CD4-positive, alpha-beta T cell treated with Interferon alpha-2 for 1 hour (primary cell): ENCODE measurements around the gene NOS1.

ENCODE experiments used
- DNase-seq, 2 donors: peaks; one replicate each; pipeline ENCODE4 v3.0.0-alpha.2; 2020 to 2022

Gene NOS1

DNA sequence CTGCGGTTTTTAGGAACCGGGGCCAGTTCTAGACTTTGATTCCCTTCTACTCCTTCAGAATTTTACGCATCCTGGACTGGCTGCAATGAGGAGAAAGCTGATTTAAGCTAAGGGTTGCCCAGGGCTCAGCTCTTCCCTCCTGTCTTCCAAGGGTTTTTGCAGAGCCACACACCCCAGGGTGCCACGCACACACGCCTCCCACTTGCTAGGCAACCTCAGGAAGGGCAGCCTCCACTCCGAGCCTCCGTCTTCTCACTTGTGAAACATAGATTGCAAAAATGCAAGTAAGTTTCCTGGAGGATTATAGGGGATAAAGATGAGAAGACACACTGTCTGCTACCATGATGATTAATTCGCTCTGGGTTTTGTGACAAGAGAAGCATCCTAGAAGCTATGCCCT, 31.7 kb downstream of the NOS1 start:
- DNase-seq = no peak

DNA sequence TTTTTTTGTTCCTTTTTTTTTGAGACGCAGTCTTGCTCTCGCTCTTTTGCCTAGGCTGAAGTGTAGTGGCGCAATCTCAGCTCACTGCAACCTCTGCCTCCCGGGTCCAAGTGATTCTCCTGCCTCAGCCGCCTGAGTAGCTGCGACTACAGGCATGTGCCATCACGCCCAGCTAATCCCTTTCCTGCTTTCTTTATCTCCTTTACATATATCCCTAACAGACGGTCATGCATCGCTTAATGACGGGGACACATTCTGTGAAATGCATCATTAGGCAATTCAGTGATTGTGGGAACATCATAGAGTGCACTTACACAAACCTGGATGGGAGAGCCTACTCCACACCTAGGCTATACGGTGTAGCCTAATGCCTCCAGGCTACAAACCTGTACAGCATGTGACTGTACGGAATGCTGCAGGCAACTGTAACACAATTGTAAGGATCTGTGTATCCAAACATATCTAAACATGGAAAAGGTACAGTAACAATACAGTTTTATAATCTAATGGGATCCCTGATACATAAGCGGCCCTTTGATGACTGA, 32.8 kb downstream of the NOS1 start:
- DNase-seq = no peak

DNA sequence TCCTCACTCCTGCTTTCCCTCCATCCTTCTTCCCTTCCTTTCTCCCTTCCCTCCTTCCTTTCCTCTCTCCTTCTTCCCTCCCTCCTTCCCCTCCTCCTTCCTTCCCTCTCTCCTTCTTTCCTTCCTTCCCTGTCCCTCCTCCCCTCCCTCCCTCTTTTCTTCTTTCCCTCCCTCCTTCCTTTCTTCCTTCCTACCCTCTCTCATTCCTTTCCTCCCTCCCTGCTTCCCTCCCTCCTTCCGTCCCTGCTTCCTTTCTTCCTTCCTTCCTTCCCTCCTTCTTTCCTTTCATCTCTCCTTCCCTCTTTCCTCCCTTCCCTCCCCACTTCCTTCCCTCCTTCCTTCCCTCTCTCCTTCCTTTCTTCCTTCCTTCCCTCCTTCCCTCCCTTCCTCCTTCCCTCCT, 39.0 kb downstream of the NOS1 start:
- DNase-seq = no peak

DNA sequence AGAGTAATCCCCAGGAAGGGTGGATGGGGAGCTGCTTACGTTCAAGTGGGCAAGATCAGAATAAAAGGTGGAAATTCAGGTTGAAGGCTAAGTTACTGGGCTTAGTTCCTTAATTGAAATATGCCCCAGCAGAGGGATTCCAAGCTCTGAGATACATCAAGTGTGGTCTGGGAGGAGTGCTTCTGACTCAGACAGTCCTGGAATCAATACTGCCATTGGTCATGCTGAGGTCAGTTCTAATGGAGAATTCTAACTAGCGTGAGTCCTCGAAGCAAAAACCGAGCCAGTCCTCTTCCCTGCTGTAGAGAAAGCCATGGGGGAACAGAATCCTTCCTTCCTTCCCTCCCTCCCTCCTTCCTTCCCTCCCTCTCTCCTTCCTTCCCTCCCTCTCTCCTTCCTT, 39.9 kb downstream of the NOS1 start:
- no peak for DNase-seq

DNA sequence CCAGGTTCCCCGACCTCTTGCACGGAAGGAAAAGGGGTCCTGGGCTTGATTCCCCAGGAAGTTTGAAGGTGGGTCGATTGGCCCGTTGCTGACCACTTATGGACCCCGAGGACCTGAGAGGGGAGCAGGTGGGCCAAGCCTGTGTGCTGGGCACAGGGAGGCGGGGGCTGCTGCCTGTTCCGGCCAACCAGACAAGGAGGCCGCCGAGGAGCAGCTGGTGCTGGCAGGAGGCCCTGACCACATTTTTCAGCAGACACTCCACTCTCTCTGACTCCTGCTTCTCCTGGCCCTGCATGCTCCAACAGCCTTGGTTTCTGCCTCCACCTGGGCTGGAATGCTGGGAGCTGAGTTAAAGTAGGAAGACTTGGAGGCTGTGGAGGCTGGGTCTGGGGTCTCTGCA, 42.8 kb downstream of the NOS1 start:
- DNase-seq = no peak

DNA sequence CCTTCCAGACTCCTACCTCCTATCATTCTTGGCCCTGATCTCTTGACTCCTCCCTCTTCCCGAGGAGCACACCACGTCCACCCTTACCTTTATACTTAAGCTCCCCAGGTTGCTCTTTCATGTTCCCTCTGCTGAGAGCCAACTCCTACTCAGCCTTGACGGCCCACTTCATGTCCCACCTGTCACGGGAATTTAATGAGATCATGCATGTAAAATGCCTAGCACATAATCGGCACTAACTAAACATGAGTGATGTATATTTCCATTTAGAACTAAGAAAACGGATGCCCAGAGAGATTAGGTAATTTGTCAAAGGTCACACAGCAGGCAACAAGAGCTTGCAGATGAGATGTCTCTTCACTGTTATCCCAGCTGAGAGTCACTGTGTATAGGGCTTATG, 45.1 kb downstream of the NOS1 start:
- DNase-seq = no peak

DNA sequence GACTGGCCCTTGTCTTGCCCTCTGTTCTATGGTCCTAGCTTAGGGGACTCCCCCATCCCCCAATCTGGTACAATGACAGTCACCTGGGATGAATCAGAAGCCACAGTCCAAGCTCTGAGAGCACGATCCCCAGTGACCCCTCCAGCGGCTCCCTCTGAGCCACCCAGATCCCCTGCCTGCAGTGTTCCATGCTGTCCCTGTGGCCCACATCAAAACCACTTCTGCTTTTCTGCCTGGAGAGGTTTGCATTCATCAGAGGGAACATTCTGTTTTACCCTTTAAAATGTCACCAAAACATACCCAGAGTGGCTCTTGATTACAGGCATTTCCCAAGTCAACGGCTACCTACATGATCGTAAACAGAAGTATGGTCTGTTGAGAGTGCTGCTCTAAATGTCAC, 47.5 kb downstream of the NOS1 start:
- DNase-seq = no peak

DNA sequence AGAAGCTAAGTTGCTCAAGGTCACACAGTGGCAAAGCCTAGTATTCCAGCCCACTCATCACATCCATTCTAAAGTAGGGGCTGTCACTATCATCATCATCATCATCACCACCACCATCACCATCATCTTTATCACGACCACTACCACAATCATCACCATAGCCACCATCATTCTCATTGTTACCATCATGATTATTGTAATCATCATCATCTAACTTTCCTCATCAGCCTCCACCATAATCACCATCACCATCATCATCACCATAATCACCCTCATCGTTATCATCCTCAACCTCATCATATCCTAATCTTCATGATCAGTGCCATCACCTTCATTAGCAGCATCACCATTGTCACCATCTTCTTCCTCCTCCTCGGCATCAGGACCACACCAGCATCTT, 48.7 kb downstream of the NOS1 start:
- DNase-seq = no peak

DNA sequence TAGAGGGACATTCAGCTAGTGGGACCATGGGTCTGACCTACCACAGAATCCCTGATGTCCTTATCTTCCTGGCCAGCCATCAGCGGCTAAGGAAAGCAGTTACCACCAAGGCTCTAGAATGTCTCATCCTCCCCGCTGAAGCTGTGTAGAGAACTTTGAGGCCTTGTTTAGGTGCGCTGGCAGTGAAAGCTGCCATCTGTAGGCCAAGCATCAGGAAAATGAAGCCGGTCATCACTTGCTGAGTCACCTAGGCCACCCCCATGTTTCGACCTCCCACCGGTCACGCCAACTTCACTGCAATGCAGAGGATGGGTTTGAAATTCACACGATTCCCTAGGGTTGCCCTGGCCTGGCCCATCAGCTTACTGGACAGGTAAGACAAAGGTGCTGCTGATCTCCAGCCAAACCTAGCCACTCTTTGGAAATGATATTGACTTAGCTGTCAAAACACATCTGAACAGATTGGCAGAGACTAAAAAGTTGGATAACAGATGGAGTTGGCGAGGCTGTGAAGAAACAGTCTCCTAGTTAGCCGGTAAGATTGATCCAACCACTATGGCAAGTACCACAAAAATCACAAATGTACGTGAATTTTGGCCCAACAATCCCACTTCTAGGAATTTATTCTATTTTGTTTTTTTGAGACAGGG, 52.0 kb downstream of the NOS1 start:
- DNase-seq = no peak

DNA sequence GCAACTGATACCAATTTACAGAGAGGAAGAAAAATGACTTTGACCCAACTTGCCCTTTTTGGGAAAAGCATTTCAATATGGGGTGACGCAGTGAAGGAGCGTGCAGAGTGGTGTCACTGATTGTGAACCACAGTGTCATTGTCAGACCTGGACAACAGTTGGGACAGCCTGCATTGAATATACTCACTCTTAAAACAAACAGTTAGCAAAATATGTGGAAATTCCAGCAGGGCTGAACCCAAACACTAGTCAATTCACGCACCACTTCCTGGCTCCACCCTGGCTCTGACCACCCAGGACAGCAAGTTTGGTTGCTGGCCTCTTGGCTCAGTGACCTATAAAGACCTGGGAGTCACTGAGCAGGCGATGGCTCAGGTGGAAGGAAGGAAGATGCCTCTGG, 61.3 kb downstream of the NOS1 start:
- no peak for DNase-seq

DNA sequence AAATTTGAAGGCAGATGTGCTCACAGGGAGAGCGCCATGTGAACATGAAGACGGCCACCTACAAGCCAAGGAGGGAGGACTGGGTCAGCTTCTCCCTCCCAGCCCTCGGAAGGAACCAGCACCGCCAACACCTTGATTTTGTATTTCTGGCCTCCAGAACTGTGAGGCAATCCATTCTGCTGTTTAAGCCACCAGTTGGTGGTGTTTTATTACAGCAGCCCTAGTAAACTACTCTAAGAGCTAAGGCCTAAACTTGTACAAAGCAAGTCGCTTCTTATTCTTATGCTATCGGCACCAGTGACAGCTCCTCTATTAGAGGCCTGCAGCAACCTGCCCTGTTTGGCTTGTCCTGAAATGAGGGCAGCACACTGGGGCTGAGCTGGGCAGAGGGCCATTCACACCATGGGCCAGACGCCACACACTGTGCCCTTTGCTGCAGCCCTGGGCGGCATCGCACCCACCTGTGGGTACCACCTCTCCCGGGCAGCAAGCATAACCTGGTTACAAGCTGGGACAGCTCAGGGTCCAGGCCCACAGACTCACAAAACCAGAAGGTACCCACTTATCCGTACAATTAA, 62.7 kb downstream of the NOS1 start:
- DNase-seq = no peak

DNA sequence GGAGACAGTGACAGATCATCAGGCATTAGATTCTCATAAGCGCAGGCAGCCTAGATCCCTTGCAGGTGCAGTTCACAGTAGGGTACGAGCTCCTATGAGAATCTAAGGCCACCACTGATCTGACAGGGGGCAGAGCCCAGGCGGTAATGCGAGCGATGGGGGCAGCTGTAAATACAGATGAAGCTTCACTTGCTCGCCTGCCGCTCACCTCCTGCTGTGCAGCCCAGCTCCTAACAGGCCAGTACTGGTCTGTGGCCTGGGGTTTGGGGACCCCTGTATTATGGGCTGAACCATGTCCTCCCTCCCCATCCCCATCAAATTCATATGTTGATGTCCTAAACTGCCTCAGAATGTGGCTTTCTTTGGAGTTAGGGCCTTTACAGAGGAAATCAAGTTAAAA, 63.2 kb downstream of the NOS1 start:
- no peak for DNase-seq

DNA sequence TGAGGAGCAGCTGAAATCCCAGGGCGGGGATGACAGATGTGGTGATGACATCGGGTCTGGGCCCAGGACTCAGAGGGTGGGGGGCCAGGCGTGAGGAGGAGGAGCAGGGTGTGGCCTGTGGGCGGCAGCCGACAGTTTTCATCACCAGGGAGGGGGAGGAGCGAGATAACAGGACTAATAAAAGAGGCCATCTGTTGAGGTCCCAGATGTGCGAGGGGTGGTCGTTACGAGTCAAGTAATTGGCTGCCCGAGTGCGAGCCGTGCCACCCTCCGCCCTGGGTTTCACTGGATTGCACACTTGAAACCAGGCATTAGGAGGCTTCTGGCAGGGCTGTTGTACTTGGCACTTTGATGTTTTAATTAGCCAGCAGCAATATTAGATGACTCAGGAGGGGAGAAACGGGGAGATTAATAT, 67.2 kb downstream of the NOS1 start:
- no peak for DNase-seq

DNA sequence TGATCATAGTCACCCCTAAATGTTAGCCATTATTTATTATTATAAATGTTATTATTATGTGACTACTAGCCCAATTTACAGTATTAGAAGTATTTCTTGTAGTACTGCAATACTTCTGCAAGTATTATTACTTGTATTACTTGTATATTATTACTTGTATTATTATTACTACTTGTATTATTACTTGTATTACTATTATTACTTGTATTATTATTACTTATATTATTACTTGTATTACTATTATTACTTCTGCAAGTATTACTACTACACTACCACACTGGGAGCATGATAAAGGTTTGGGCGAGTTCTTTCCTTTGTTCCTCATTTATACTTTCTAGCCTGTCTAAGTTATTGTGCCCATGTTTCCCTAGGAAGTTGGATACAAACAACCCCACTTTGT, 67.9 kb downstream of the NOS1 start:
- DNase-seq = no peak

DNA sequence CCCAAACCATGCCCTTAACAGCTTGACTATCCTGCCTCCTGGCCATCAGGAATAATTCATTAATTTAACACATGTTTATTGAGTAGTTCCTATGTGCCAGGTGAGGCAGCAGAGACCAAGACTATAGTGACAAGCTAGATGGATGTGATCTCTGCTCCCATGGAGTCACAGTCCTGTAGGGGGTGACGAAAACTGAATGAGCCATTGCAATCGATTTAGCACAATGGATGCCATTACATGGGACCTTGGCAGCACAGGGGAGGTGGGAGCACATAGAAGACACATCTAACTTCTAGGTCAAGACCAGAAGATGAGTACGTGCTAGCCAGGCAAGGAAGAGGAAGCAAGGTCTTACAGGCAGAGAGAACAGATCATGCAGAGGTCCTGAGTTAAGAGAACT, 68.7 kb downstream of the NOS1 start:
- DNase-seq = no peak

DNA sequence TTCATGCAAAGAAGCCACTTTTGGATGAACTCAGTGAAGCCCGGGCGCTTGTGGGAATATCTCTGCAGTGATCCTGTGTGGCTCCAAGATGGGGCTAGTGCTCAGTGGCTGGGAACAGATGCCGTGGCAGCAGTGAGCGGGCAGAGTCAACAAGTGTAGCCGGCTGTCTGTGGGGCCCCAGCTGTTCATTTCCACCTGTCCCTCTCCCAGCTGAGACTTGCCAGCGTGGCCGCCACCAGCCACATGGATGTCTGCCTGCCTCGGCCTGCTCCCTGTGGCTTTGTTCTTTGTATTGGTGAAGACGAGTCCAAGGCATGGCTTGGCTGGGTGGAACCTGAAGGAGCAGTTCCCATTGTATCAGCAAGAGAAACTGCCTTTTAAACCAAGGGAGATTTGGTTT, 77.3 kb downstream of the NOS1 start:
- no peak for DNase-seq

DNA sequence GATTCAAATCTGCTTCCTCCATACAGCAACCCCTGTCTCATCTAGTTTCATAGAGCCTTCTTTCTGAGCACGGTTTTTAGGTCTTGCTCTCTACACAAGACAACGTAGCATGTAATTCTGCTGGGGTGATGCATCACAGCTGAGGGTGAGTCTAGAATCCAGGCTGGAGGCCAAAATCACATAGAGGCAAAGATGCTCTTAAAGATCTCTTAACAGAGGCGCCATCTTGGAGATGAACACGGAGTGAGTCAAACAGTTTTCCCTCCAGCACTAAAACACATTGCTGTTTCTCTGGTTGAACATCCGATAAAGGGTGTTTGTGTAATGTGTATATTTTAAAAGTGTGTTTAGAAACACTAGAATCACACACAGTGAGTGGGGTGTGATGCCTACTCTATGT, 78.9 kb downstream of the NOS1 start:
- DNase-seq = no peak

DNA sequence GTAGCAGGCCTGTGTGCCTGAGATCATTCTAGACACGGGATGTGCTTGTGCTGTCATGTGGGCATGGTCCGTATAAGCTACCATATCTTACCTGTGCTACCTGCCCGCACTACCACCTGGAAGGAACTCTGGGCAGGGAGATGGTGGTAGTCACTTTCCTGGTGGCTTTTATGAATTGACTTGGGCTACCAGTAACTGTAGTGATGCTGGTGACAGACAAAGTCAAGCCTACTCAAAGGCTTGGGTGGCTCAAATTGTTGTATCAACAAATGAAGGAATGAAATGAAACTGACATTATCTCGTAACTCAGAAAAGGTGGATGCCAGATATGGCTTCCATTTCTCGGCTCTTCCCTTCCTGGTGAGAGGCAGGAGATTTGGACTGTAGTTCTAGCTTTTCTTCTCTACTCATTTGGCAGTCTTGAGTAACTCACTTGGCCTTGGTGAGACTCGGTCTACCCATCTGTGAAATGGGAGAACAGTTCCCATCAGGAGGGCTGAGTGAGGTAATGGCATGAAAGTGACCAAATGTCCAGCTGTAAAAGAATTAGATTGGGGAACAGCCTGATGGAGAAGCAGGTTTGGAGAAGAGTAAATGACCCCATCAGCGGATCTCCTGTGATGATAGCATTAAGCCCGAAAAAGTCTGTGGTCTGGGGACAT, 81.3 kb downstream of the NOS1 start:
- DNase-seq = no peak

DNA sequence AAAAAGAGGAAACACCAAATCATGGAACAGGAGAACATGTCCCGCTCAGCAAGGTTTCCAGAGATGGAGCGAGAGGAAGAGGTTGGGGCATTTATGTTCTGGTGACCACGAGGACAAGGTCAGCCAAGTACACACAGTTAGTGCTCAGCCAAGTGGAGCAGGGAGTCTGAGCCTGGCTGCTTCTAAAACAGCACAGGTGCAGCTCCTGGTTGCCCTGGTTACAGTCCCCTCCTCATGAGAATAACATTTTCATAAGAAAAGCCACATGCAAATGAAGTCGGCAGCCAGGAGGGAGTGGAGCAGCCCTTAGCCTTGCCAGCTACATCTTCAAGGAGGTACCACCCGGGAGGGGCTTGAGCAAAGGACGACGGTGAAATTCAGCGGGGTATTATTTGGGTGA, 81.8 kb downstream of the NOS1 start:
- DNase-seq = no peak

DNA sequence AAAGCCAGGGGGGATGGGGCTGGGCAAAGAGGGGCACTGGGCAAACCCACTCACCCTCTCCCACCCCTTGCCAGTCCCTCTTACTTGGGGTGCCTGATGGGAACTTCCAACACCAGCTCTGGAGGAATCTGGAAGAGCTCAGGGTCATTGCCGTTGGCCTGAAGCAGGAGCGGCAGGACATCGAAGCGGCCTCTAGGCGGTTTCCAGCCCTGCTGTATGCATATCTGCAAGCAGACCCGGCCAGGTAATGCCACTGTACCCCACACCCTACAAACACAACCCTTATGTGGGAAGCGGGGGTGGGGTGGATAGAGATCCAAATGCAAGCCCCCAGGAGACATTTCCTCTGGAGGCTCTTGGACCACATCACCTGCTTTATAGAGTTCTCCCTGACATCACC, 83.6 kb downstream of the NOS1 start:
- no peak for DNase-seq

DNA sequence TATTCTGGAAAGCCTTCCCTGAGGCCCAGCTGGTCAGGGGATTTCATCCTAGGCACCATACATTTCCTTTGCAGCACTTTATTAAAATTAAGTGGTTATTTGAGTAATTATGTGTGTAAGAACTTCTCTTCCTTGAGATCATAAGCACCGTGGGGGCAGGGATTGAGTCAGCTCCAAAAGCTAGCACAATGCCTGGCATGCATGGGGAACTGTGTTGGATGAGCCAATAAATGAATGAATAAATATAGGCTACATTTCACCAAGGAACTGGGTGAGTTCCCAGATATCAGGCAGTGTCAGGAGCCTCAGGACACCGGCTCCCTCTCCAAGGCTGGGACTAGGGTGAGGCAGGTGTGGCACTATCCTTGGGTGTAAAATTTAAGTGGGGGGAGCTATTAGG, 88.3 kb downstream of the NOS1 start:
- DNase-seq = no peak

DNA sequence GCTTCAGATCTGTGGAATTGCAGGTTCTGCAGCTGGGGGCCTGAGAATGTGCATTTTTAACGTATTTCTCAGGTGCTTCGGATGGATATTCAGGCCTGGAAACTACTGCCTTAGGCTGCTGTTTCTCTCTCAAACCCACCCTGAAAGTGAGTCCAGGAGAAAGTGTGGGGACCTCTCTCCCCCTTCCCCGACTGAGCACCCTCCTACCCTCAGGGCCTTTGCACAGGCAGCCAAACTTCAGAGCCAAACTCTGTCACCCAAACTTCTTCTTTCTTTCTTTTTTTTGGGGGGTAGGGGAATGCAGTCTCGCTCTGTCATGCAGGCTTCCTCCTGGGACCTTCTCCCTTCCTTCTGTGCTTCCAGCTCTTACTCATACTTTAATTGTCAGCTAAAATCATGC, 88.7 kb downstream of the NOS1 start:
- DNase-seq = no peak

DNA sequence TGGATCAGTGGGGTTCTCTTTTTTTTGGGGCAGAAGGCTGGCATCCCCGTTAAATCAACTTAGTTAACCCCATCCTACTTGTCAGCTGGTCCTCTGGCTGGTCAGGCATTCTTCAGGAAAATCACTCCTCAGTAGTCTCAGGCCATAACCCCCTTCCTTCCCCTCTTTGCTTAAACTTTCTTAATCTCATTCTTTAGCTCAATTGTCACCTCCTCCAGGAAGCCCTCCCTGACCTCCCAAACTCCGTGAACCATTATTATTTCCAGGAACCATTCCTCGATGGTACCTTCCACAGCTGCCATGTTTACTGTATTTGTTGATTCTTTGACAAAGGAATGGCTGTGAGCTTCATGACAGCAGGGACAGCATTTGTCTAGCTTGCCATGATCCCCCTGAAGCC, 98.7 kb downstream of the NOS1 start:
- no peak for DNase-seq

DNA sequence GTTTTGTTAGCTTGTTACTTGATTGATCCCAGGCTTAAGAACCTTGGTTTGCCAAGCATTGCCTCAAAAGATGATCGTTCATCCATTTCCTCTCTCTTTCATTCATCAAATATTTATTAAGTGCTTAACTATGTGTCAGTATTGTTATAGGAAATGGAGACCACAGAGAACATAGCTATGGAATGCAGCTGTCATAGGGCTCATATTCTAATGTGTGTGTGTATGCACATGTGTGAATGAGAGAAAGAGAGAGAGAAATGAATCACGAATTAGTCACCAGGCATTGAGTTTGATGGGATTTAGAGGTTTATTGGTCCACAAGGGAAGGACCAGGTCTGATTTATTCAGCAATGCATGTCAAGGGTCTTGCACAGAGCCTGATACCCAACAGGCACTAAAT, 100.2 kb downstream of the NOS1 start:
- DNase-seq = no peak

DNA sequence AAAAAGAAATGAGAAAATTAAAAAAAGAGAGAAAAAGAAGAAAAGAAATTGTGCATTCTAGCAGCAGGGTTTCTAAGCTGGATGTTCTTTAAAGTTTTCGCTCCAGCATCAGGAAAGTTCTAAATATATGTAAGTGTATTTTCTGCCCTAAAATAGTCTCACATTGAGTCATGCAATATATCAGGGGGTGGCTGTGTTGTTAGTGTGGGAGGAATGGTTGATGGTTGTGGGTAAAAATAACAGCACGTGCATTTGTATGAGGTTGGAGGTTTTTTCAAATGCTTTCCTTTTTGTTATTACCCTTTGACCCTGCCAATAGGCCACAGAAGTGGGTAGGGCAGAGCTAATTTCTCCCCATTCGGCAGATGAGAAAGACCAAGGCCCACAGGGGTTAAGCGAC, 106.0 kb downstream of the NOS1 start:
- DNase-seq = no peak
